HG03064 (cell line): Measurements from ENCODE around the gene FPGT.
"Not testable (repeated sequence)": the region's sequence is repeated elsewhere in the genome, so short reads cannot be mapped to it uniquely, and the experiment has no call there.

Experiments
- ATAC-seq: cut with Tn5 transposase; IDR thresholded peaks from one replicate; pipeline ENCODE4 v1.9.1; 2021; ENCODE audit warnings: low read depth; ENCODE audit not compliant: unreplicated experiment

Gene FPGT

DNA sequence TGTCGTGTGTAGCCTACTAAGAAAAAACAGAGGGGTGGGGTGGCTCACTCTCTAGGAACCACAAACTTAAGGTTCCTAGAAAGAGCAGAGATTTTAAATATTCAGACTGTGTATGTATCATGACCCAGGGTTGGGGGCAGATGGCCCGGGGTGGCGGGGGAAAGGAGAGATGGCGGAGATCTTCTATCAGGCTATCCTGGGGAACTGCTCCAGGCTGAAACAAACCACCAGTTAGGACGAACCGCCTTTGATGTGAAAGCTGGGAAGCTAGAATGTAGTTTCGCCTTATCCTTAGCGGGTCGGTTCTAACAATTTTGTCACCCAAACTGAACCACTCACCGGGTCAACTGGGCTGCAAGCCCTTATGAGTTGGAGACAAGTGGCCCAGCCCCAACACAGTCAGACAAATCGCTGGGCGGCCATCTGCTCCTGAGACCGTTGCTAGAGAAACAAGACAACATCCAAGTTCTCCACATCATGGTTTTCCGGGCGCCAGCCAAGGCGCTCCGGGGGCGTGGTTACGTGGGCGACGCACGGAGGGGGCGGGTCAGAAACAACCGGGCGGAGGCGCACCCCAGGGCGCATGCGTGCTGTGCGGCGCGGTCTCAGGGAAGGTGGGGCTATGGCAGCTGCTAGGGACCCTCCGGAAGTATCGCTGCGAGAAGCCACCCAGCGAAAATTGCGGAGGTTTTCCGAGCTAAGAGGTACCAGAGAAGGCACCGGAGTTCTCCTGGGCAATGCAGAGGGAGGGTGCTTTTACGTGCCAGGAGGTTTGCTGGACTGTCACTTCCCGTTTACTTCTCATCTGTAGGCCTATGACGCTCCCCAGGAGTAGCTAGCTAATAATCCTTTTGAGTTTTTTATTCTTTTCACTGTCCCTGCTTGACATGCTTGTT is at the start of gene FPGT, which contains the start of gene LRRIQ3:
FPGT (plus strand) TSS at position 586 of the 896 bp plus-strand sequence; CDS start at position 623, 37 bp downstream.
LRRIQ3 (minus strand) TSS at position 520 of the 896 bp plus-strand sequence. CDS start 14,492 bp downstream, outside the sequence.
- peak; percentile 94 for ATAC-seq

DNA sequence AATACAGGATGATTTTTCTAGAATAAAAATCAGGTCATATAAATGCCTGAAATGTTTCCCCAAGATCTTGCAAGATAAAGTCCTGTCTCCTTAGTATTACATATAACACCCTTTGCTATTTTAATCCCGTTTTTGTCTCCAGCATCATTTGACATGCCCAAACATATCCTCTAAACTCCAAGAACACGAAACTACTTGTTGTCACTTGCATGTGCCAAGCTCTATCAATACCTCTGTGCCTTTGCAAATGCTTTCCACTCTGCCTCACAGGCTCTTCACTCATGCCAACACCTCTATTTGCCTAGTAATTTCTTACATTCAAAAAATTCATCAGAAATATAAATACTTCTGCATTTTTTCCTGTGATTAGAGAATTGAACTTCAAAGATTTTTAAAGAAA is 38.0 kb upstream of the FPGT start:
- no peak for ATAC-seq

DNA sequence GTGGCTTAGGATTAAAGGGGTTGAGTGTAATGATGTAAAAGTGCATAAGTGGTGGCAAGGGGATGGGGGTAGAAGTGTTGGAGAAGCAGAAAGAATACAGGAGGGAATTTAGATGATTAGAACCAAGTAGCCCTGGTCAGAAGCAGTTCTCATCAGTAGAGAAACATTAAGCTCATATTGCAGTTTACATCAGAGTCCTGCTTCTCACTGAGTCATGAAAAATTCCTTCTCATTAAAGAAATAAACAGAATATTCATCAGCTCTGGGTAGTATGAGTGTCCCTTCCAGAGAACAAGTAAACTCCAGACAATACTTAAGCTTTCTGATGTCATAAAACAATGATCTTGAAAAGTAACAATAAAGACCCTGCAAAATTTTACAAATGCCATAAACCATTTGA is 36.5 kb upstream of the FPGT start:
- no peak for ATAC-seq

DNA sequence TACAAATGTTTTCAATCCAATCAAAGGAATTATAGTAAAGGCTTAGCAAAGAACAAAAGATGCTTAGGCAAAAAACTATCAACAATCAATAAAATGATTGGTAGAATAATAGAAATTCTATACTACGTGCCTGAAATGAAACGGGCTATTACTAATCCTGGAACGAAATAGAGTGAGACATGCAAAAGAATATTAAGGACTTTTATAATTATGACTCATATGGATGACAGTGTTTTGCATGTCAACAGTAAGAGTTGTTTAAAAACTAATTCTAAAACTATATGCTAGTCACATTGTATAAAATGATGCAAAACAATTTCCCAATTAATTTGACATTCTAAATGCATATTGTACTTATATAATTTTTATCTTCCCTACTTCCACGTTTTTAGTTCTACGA is 35.7 kb upstream of the FPGT start:
- no peak for ATAC-seq

DNA sequence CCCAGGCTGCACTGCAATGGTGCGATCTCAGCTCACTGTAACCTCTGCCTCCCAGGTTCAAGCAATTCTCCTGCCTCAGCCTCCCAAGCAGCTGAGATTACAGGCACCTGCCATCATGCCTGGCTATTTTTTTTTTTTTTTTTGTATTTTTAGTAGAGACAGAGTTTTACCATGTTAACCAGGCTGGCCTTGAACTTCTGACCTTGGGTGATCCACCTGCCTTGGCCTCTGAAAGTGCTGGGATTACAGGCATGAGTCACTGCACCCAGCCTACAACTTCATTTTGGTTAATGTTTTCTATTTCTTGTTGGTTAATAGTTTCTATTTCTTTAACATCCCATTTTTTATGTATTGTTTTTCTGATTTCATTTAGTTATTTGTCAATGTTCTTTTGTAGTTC is 23.6 kb upstream of the FPGT start:
- not testable (repeated sequence) for ATAC-seq

DNA sequence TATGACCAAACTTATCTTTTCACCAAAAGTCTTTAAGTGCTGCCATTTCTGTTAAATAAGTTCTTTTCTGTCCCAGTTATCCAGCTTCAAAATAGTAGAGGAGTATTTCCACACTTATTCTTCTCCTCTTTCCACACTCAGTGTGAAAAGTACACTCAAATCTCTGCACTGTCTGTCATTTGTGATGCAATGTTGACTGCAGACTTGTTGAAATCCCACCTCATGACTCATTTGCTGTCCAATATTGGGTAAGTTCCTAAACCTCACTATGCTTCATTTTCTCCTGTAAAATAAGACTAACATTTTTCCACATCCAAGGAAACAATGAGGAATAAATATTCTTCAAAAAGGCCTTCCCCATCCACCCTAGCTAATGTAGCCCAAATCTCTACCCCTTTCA is 17.6 kb upstream of the FPGT start:
- ATAC-seq: no peak

DNA sequence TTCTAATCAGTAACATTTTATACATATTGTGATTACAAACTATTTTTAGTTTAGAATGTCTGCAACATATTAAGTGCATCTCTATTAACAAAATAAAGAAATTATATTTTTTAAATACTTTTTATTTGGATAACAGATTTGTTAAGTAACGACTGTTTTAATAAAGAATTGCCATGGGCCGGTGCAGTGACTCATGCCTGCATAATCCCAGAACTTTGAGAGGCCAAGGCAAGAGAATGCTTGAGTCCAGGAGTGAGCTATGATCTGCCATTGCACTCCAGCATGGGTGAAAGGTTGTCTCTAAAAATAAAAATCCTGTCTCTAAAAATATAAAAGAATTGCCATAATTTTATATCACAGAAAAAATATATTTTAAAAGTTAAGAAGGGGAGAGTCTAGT is 4.1 kb upstream of the FPGT start:
- no peak for ATAC-seq

DNA sequence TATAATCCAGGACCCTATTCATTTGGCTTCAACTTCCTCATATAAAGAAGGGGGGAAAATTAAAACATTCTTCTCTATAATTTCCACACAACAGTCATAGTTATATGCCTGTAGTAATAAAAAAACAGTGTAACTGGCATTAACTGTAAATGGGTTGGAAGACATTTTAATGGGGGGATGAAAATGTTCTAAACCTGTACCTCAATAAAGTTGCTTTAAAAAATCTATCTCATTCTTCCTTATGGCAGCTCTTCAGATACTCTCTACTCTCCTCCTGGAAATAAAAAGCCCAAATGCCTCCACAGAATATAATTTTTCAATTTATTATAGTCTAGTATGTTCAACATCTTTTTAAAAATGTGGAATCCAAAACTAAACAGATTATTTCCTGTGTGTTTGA is 2.7 kb upstream of the FPGT start:
- no peak for ATAC-seq

DNA sequence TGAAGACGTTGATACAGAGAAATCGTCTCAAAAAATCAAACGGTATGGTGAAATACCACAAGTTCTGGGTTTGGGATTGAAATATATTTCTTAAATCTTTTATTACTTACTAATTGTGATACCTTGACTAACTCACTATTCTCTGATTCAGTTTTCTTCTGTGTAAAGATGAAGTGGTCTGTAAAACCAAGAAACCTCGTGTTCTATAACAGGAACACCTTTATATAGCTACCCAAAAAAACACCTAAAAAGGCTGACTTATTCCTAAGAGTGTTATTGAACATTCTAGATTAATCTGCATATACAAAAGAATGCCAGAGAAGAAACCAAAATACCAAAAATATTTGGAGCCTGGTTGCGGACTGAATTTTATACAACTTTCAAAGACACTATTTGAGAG is 787 bp upstream of the FPGT start:
- ATAC-seq: no peak

DNA sequence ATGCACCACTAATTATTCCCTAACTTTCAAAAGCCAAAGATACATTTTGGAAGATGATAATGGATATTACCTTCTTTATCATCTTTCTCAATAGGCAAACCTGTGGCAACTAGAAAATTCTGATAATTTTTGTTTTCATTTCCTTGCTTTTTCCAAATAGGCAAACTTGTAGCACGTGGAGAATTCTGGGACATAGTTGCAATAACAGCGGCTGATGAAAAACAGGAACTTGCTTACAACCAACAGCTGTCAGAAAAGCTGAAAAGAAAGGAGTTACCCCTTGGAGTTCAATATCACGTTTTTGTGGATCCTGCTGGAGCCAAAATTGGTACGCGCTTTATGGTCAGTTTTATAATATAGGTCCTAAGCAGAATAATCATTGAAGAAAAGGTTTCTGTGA is 1.5 kb downstream of the FPGT start:
- no peak for ATAC-seq

DNA sequence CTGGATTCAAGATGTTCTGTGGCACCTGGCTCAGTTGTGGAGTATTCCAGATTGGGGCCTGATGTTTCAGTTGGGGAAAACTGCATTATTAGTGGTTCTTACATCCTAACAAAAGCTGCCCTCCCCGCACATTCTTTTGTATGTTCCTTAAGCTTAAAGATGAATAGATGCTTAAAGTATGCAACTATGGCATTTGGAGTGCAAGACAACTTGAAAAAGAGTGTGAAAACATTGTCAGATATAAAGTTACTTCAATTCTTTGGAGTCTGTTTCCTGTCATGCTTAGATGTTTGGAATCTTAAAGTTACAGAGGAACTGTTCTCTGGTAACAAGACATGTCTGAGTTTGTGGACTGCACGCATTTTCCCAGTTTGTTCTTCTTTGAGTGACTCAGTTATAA is 7.2 kb downstream of the FPGT start:
- ATAC-seq: no peak

DNA sequence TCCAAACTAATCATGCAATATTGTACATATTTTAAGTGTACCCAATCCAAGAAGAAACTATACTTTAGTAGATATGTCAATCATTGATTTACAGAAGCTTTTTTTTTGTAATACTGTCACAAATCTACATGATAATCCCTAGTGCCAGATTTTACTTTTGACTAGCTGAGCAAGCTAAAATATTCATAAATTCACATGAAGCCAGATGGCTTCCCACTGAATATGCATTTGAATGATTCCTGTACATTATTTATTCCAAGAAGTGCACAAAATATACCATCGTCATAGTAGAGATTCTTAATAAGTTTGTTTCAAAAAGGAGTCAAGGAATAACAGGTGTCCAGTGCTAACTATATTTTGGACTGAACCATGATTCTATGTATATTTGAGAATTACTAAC is 17.2 kb downstream of the FPGT start:
- ATAC-seq: no peak

DNA sequence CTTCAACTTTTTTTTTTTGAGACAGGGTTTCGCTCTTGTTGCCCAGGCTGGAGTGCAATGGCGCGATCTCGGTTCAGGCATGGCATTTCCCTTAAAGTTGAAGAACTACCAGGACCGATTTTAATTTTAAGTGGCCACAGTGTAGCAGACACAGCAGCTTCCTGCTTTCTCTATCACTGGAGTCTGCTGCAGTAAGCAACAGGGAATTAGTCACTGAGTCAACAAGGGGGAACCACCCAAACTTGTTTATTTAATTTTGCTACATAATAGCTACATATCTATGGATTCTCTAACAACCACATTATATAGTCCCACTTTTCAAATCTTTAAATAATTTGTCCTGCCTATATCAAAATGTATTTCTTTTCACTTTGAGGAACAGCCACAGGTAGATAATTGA is 24.7 kb downstream of the FPGT start:
- ATAC-seq: no peak

DNA sequence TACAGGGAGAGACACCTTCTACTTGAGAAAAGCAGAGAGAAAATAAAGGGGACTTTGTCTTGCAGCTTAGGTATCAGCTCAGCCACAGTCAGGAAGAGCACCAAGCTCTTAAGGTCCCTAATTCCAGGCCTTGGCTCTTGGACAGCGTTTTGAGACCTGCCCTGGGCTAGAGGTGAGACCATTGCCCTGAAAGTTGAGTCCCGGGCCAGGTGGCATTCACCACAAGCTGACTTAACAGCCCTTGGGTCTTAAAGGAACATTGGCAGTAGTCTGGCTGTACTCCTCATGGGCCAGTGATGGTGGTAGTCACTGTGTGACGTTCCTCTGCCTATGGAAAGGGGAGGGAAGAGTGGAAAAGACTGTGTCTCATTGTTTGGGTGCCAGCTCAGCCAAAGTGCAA is 25.4 kb downstream of the FPGT start:
- ATAC-seq: no peak

DNA sequence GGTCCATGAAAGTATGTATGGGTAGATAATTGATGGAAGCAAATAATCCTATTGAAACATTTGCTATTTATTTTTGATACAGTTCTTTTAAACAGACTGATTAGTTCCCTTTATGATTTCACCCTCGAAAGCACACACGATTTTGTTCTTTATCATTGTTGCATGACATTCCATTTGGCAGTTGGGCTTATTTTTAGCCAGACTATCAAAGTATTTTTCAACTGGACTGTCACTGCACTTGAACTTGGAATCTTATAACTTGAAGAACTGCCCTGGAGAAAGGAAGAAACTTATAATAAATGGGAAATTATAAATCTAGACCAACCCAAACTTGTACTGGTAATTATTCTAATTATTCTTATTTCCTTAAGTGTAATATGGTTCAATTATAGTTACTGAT is 37.1 kb downstream of the FPGT start, which contains the start of gene TNNI3K:
TNNI3K (plus strand) TSS at position 235 of the 400 bp plus-strand sequence; CDS start at position 300, 65 bp downstream.
- ATAC-seq: no peak

DNA sequence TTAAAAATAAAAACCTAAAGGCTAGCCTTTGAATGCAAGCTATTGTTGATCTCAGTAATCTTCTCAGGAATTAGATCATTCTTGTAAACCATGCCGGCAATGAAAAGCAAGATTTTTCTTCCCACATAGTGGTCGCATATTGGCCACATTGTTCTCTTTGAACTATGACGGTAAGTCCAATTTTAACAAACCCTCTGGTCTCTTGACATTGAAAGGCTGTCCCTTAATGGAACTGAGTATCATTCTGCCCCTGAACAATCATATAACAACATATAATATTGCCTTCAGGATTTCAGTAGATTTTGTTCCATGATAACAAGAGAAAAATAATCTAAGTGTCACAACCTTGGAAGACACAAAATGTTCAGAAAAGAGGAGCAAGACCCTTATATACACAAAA is 38.4 kb downstream of the FPGT start:
- ATAC-seq: no peak

DNA sequence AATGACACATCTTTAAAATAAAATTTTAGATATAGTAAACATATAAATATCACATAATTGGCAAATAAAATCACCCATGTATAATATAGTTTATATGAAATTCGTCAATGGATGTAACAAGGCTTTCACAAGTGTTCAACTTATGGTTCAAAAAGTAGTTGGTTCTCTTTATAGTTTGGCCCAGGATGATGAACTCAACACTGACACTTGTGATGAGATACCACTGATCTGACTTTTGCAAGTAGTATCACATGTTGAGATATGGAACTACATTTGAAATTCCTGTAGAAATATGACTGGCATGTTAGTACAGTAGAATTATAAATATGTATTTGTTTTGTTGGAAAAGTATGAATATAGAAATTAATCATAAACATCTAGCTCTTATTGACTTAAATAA is 39.0 kb downstream of the FPGT start:
- no peak for ATAC-seq

DNA sequence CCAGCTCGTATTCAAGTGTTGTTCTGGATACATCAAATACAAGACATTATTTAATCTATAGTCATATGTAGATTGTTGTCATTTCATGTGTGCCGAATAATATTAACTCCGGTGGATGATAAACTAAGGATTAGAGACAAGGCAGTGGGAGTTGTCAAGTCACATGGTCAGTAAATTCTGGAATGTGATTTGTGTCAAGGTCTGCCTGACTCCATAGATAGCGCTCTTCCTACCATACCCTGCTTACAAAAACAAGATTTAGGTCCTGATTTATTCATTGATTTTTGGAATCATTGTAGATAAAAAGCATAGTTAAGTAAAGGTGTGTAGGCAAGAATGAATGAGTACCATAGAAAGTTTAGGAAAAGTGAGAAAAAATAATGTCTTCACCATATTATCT is 39.7 kb downstream of the FPGT start:
- no peak for ATAC-seq

DNA sequence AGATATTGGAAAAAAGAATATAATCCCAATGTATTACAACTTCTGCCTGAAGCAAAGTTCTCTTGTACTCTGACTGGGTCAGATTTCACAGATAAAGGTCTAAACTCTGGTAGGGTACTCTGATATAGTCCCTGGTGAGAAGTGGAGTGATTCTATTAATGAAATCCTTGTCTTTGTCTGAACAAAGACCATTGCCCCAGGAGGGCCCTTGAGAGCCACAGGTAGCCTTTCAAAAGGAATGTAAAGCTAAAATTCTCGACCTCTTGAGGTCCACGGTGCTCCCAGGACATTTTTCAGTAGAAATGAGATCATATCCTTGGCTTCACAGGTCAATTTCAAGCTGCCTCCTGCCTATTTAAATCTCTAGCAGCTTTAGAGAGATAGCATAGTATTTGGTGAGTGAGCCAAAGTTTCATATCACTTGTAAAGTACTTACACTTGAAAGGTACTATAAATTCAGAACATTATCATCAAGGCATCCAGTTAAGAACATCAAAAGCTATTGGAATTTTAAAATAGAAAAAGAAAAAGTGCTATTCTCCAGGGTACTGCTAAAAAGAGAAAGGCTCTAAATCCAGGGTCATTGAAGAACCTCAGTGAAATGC is 47.2 kb downstream of the FPGT start:
- ATAC-seq: no peak

DNA sequence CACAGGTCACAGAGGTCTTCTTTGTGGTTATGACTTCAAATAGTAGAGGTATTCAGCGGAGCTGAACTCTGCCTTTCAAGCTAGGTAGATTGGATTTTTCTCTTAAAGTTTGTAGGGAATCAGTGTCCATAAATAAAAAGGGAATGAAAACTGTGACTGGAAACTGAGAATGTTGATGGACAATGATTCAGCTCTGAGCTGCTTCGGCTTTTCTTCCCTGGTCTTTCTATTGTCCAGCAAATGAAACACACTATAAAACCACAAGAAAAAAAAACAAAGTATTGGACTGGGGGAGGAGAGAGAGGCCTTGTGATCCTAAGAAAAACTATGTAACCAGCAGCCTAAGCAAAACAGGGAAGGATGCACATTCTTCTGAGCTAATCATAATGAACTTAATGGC is 48.3 kb downstream of the FPGT start:
- no peak for ATAC-seq

DNA sequence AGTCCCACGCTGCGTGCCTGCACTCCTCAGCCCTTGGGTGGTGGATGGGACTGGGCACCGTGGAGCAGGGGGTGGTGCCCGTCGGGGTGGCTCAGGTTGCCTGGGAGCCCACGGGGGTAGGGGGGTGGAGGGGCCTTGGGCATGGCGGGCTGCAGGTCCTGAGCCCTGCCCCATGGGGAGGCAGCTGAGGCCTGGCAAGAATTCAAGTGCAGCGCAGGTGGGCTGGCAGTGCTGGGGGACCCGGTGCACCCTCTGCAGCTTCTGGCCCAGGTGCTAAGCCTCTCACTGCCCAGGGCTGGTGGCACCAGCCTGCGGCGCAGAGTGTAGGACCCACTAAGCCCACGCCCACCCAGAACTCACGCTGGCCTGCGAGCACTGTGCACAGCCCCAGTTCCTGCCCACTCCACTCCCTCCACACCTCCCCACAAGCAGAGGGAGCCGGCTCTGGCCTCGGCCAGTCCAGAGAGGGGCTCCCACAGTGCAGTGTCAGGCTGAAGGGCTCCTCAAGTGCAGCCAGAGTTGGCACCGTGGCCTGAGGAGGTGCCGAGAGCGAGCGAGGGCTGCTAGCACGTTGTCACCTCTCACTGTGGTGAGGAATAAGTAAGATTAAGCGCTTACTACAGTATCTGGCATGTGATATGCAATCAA is 50.0 kb downstream of the FPGT start:
- ATAC-seq: no peak
